K562 (cell line): ENCODE results near the gene ST7. TPM values are rescaled to one million over a fixed set of nuclear protein-coding genes. Genes with fewer than 3 reads are reported as not detected.

Source experiments
- MBD1 ChIP-seq: fragments of 250-450 bp; sonication (Bioruptor Pico); IDR thresholded peaks from 2 replicates; pipeline ENCODE4 v1.8.0; 2022; ENCODE audit warnings: inconsistent platforms
- PKNOX1 ChIP-seq: fragments of 450-650 bp; IDR thresholded peaks from 2 replicates; pipeline ENCODE4 v1.6.1; 2016
- PTTG1 ChIP-seq: fragments of 450-650 bp; IDR thresholded peaks from 2 replicates; pipeline ENCODE4 v1.6.1; 2016; ENCODE audit warnings: low read depth, mild to moderate bottlenecking, missing genetic modification characterization, missing compliant biosample characterization
- TAF1 ChIP-seq: IDR thresholded peaks from 2 replicates; pipeline ENCODE4 v1.6.1; 2011; ENCODE audit warnings: mild to moderate bottlenecking, low read length, moderate library complexity; ENCODE audit not compliant: insufficient read depth, control insufficient read depth, severe bottlenecking; ENCODE audit errors: extremely low read depth
- ZBTB26 ChIP-seq: fragments of 450-650 bp; formaldehyde crosslinking; IDR thresholded peaks from 2 replicates; pipeline ENCODE4 v1.4.0; 2022; ENCODE audit warnings: missing genetic modification characterization
- ZBTB40 ChIP-seq, 2 experiments: fragments of 450-650 bp in 1 of 2; sonication (generic) in 1 of 2; formaldehyde crosslinking in 1 of 2; IDR thresholded peaks; 2 replicates each; pipeline versions ENCODE4 v1.7.1 to v1.9.0; 2016 to 2022; ENCODE audit warnings: inconsistent platforms in 1 of 2, mild to moderate bottlenecking in 1 of 2, missing genetic modification reagents in 1 of 2
- ZNF277 ChIP-seq: fragments of 250-450 bp; sonication (Bioruptor Pico); IDR thresholded peaks from 2 replicates; pipeline ENCODE4 v1.8.0; 2022; ENCODE audit warnings: inconsistent platforms, mild to moderate bottlenecking, moderate library complexity, borderline replicate concordance
- ZNF639 ChIP-seq, 2 experiments: fragments of 200-800 bp in 1 of 2; sonication (Bioruptor generic) in 1 of 2; sonication (generic) in 1 of 2; formaldehyde crosslinking in 1 of 2; IDR thresholded peaks in 1 of 2; conservative IDR thresholded peaks in 1 of 2; 2 replicates each; pipeline versions ENCODE4 v1.5.0 to v1.6.1; 2016 to 2020; ENCODE audit warnings: missing compliant biosample characterization in 1 of 2, missing genetic modification characterization in 1 of 2, missing genetic modification reagents in 1 of 2
- polyA plus RNA-seq, 8 experiments: library from polyadenylated mRNA; depleted of rRNA in 4 of 8; stranded (reverse) in 5 of 8; unstranded in 3 of 8; fragments of >200 nt; fragmentation: Nextera tagmentation in 2 of 8; fragmentation: Illumina TruSeq in 1 of 8; extraction: Ambion mirVana in 2 of 8; extraction: Trizol in 1 of 8; gene quantifications; 2 replicates each; pipeline versions ENCODE4 v1.2.1 to v1.2.3, GENCODE V29; 2011 to 2014; ENCODE audit warnings: inconsistent platforms in 1 of 8, missing spikeins in 1 of 8
- total RNA-seq, 7 experiments: library from RNA; depleted of rRNA in 6 of 7; stranded (reverse); fragments of >200 nt in 6 of 7; fragmentation: Illumina TruSeq in 2 of 7; extraction: Trizol in 2 of 7; gene quantifications; 2 replicates each; pipeline versions ENCODE4 v1.2.1 to v1.2.3, GENCODE V29; 2011 to 2021; ENCODE audit warnings: low replicate concordance in 1 of 7

The ST7 gene
- total and polyA plus RNA-seq, 9 of the 15 experiments (the other 6 are each of a cell fraction or from before 2014, with no cell fraction given), result 23.9 to 56.3 (median 36.9) TPM

- TF ChIP-seq PKNOX1 (peak; percentile 93), TAF1 (no peak), MBD1 (CRISPR knock-in tag) (no peak), ZNF639 (CRISPR knock-in tag; conservative IDR thresholded peaks at IDR 0.05 in 1 of 2, IDR thresholded peaks at IDR 0.05 in 1 of 2) (peak in 1 of 2 experiments; percentile 23; a peak in 1 of 4 replicates), ZNF277 (no peak), PTTG1 (no peak), ZBTB40 (IDR thresholded peaks at IDR 0.05) (0 out of 2 replicates have a peak, but pooled peaks have one; percentile 17), ZBTB40 (CRISPR knock-in tag; IDR thresholded peaks at IDR 0.05) (no peak), ZBTB26 (CRISPR knock-in tag) (no peak)
Measured at GRCh38 chr7:117124591-117125220, 171.4 kb downstream of the ST7 start (continued).
